ENCODE data around the gene FOXD4L6.
"Not testable (repeated sequence)": the region's sequence is repeated elsewhere in the genome, so short reads cannot be mapped to it uniquely, and the experiment has no call there.

The FOXD4L6 gene

GRCh38 chr9:41128581-41128980, at the start of gene FOXD4L6:
TSS of gene FOXD4L6 (minus strand) at chr9:41128681. CDS start at chr9:41128383, 298 bp downstream.
- DNase-seq: not testable (repeated sequence)

- not testable (repeated sequence) for DNase-seq
Observed at GRCh38 chr9:41174994-41175393, 46.5 kb upstream of the FOXD4L6 start.

- not testable (repeated sequence) for DNase-seq
Observed at GRCh38 chr9:41150116-41150515, 21.6 kb upstream of the FOXD4L6 start.

- DNase-seq: not testable (repeated sequence)
Observed at GRCh38 chr9:41141878-41142277, 13.4 kb upstream of the FOXD4L6 start.

GRCh38 chr9:41126746-41127446, 1.6 kb downstream of the FOXD4L6 start:
- DNase-seq: not testable (repeated sequence)

GRCh38 chr9:41125936-41126335, 2.5 kb downstream of the FOXD4L6 start:
- DNase-seq: not testable (repeated sequence)

- not testable (repeated sequence) for DNase-seq
Observed at GRCh38 chr9:41125109-41125658, 3.3 kb downstream of the FOXD4L6 start.

GRCh38 chr9:41124250-41125108, 4.0 kb downstream of the FOXD4L6 start:
- not testable (repeated sequence) for DNase-seq

GRCh38 chr9:41123812-41124211, 4.7 kb downstream of the FOXD4L6 start:
- not testable (repeated sequence) for DNase-seq

GRCh38 chr9:41123396-41123795, 5.1 kb downstream of the FOXD4L6 start:
- DNase-seq: not testable (repeated sequence)

- not testable (repeated sequence) for DNase-seq
Observed at GRCh38 chr9:41120696-41121095, 7.8 kb downstream of the FOXD4L6 start.

- DNase-seq: not testable (repeated sequence)
Observed at GRCh38 chr9:41119719-41120118, 8.8 kb downstream of the FOXD4L6 start.

GRCh38 chr9:41119311-41119710, 9.2 kb downstream of the FOXD4L6 start:
- not testable (repeated sequence) for DNase-seq

GRCh38 chr9:41113348-41113747, 15.1 kb downstream of the FOXD4L6 start:
- DNase-seq: not testable (repeated sequence)

- not testable (repeated sequence) for DNase-seq
Observed at GRCh38 chr9:41111414-41111813, 17.1 kb downstream of the FOXD4L6 start.

GRCh38 chr9:41110913-41111312, 17.6 kb downstream of the FOXD4L6 start:
- DNase-seq: not testable (repeated sequence)

- not testable (repeated sequence) for DNase-seq
Observed at GRCh38 chr9:41109253-41109652, 19.2 kb downstream of the FOXD4L6 start.

- DNase-seq: not testable (repeated sequence)
Observed at GRCh38 chr9:41108816-41109215, 19.7 kb downstream of the FOXD4L6 start.

- DNase-seq: not testable (repeated sequence)
Observed at GRCh38 chr9:41106472-41107116, 21.9 kb downstream of the FOXD4L6 start.

- DNase-seq: not testable (repeated sequence)
Observed at GRCh38 chr9:41105557-41106253, 22.8 kb downstream of the FOXD4L6 start.

- not testable (repeated sequence) for DNase-seq
Observed at GRCh38 chr9:41104542-41104941, 23.9 kb downstream of the FOXD4L6 start.

- DNase-seq: not testable (repeated sequence)
Observed at GRCh38 chr9:41100508-41100907, 28.0 kb downstream of the FOXD4L6 start.

Data from NCI-H446 (cell line).